Measurements from ENCODE around the gene EDN2.

GRCh38 chr1:41523071-41523470 is 38.6 kb upstream of the EDN2 start:
- no peak for TF ChIP-seq CTCF (IDR thresholded peaks at IDR 0.05; ENCODE audit: poor library complexity, severe bottlenecking)
- no peak for TF ChIP-seq TAF1 (IDR thresholded peaks at IDR 0.05; ENCODE audit: low read depth)
- TF ChIP-seq POLR2AphosphoS5 (IDR thresholded peaks at IDR 0.05), result no peak
